WTC11 (cell line): ENCODE measurements around the gene MCCC2. TPM values are rescaled to one million over a fixed set of nuclear protein-coding genes. Genes with fewer than 3 reads are reported as not detected.

Source experiments
- ATAC-seq: fragments of 200-7000 bp; cut with Tn5 transposase; 2 replicates; pipeline ENCODE4 v1.10.0; 2021; ENCODE audit warnings: mild to moderate bottlenecking, moderate library complexity
- CTCF ChIA-PET: fragments of 300-600 bp; sonication (Branson Sonifier 250); formaldehyde crosslinking; loops from one replicate; lab custom pipeline; 2021; ENCODE audit warnings: antibody characterized with exemption; lab: Charles Lee
- POLR2A ChIA-PET: fragments of 350-600 bp; sonication (Branson Sonifier 250); formaldehyde crosslinking; loops from one replicate; lab custom pipeline; 2021; ENCODE audit warnings: antibody characterized with exemption; lab: Charles Lee
- DNase-seq: peaks from one replicate; pipeline ENCODE4 v3.0.0; 2021; ENCODE audit warnings: low spot score
- H3K27ac Mint-ChIP-seq: 2 replicates; pipeline ENCODE4 v1.8.0; 2021; ENCODE audit warnings: mixed read lengths
- H3K27me3 Mint-ChIP-seq: 2 replicates; pipeline ENCODE4 v1.8.0; 2021; ENCODE audit warnings: low read depth, mild to moderate bottlenecking, moderate library complexity, mixed read lengths
- H3K36me3 Mint-ChIP-seq: 2 replicates; pipeline ENCODE4 v1.8.0; 2021; ENCODE audit warnings: mixed read lengths
- H3K4me1 Mint-ChIP-seq: 2 replicates; pipeline ENCODE4 v1.8.0; 2022; ENCODE audit warnings: mixed read lengths
- H3K4me3 Mint-ChIP-seq: 2 replicates; pipeline ENCODE4 v1.8.0; 2021; ENCODE audit warnings: mild to moderate bottlenecking, moderate library complexity, mixed read lengths
- H3K9me3 Mint-ChIP-seq: 2 replicates; pipeline ENCODE4 v1.8.0; 2021; ENCODE audit warnings: mixed read lengths
- ATF2 ChIP-seq: sonication (generic); formaldehyde crosslinking; IDR thresholded peaks from 2 replicates; pipeline ENCODE4 v1.8.1; 2022; ENCODE audit warnings: low read depth, missing genetic modification reagents, borderline replicate concordance
- CTCF ChIP-seq: fragments of 200-600 bp; IDR thresholded peaks from 2 replicates; pipeline ENCODE4 v1.8.0; 2022; ENCODE audit warnings: antibody characterized with exemption
- ERG ChIP-seq: fragments of 250-450 bp; sonication (Bioruptor Pico); IDR thresholded peaks from 2 replicates; pipeline ENCODE4 v1.8.0; 2021; ENCODE audit warnings: mild to moderate bottlenecking
- FOXP4 ChIP-seq: sonication (generic); formaldehyde crosslinking; IDR thresholded peaks from 2 replicates; pipeline ENCODE4 v1.8.0; 2022; ENCODE audit warnings: mild to moderate bottlenecking, missing genetic modification reagents
- GABPB1 ChIP-seq: sonication (generic); formaldehyde crosslinking; IDR thresholded peaks from 2 replicates; pipeline ENCODE4 v1.8.1; 2023; ENCODE audit warnings: mild to moderate bottlenecking, missing genetic modification reagents
- HMGXB4 ChIP-seq: sonication (generic); formaldehyde crosslinking; IDR thresholded peaks from 2 replicates; pipeline ENCODE4 v1.8.1; 2023; ENCODE audit warnings: mild to moderate bottlenecking, moderate library complexity, missing genetic modification reagents
- IRF1 ChIP-seq: sonication (generic); formaldehyde crosslinking; IDR thresholded peaks from 2 replicates; pipeline ENCODE4 v1.8.0; 2023; ENCODE audit warnings: missing genetic modification reagents
- MAX ChIP-seq: sonication (generic); formaldehyde crosslinking; IDR thresholded peaks from 2 replicates; pipeline ENCODE4 v1.8.0; 2022; ENCODE audit warnings: mild to moderate bottlenecking, missing genetic modification reagents
- MXD4 ChIP-seq: fragments of 250-450 bp; sonication (Bioruptor Pico); IDR thresholded peaks from 2 replicates; pipeline ENCODE4 v1.8.0; 2021; ENCODE audit warnings: mild to moderate bottlenecking, moderate library complexity, borderline replicate concordance
- PRDM15 ChIP-seq: sonication (generic); formaldehyde crosslinking; IDR thresholded peaks from 2 replicates; pipeline ENCODE4 v1.8.0; 2022; ENCODE audit warnings: missing genetic modification reagents
- PREB ChIP-seq: sonication (generic); formaldehyde crosslinking; IDR thresholded peaks from 2 replicates; pipeline ENCODE4 v1.8.1; 2022; ENCODE audit warnings: mild to moderate bottlenecking, missing genetic modification reagents, moderate library complexity, borderline replicate concordance
- PRRX2 ChIP-seq: fragments of 250-450 bp; sonication (Bioruptor Pico); IDR thresholded peaks from 2 replicates; pipeline ENCODE4 v1.8.0; 2021; ENCODE audit warnings: mild to moderate bottlenecking
- RELA ChIP-seq: sonication (generic); formaldehyde crosslinking; IDR thresholded peaks from 2 replicates; pipeline ENCODE4 v1.8.1; 2022; ENCODE audit warnings: missing genetic modification reagents, mild to moderate bottlenecking, borderline replicate concordance
- SMAD4 ChIP-seq: sonication (generic); formaldehyde crosslinking; IDR thresholded peaks from 2 replicates; pipeline ENCODE4 v1.8.0; 2022; ENCODE audit warnings: mild to moderate bottlenecking, missing genetic modification reagents
- ZBTB21 ChIP-seq: sonication (generic); formaldehyde crosslinking; IDR thresholded peaks from 2 replicates; pipeline ENCODE4 v1.8.1; 2023; ENCODE audit warnings: mild to moderate bottlenecking, missing genetic modification reagents, borderline replicate concordance
- ZNF121 ChIP-seq: sonication (generic); formaldehyde crosslinking; IDR thresholded peaks from 2 replicates; pipeline ENCODE4 v1.8.0; 2023; ENCODE audit warnings: missing genetic modification reagents
- ZNF281 ChIP-seq: sonication (generic); formaldehyde crosslinking; IDR thresholded peaks from 2 replicates; pipeline ENCODE4 v1.8.0; 2023; ENCODE audit warnings: mild to moderate bottlenecking, missing genetic modification reagents
- ZNF317 ChIP-seq: sonication (generic); formaldehyde crosslinking; IDR thresholded peaks from 2 replicates; pipeline ENCODE4 v1.8.1; 2023; ENCODE audit warnings: low read depth, mild to moderate bottlenecking, moderate library complexity, missing genetic modification reagents, borderline replicate concordance
- ZNF423 ChIP-seq: fragments of 250-450 bp; sonication (Bioruptor Pico); IDR thresholded peaks from 2 replicates; pipeline ENCODE4 v2.1.2; 2022; ENCODE audit warnings: mild to moderate bottlenecking, moderate library complexity
- total RNA-seq: library from RNA; stranded (reverse); gene quantifications from 3 replicates; pipeline ENCODE4 v1.2.3, GENCODE V29; 2021

The MCCC2 gene
- total RNA-seq, 1 experiment from 2014 or later, result 65.0 TPM

- no peak for TF ChIP-seq PRDM15
- TF ChIP-seq MAX (CRISPR knock-in tag), result no peak
- no peak for TF ChIP-seq CTCF
- no peak for TF ChIP-seq ERG (CRISPR knock-in tag)
- TF ChIP-seq SMAD4 (CRISPR knock-in tag), result no peak
- no peak for TF ChIP-seq ZNF121 (CRISPR knock-in tag)
- no peak for TF ChIP-seq MXD4 (CRISPR knock-in tag)
- no peak for TF ChIP-seq RELA (CRISPR knock-in tag)
- TF ChIP-seq ZNF281 (CRISPR knock-in tag), result no peak
- TF ChIP-seq FOXP4 (CRISPR knock-in tag), result no peak
Observed at GRCh38 chr5:71631070-71631469, 43.9 kb downstream of the MCCC2 start (continued).

GRCh38 chr5:71632168-71632567 is 45.0 kb downstream of the MCCC2 start:
- POLR2A ChIA-PET, result no interaction called here

More at GRCh38 chr5:71632168-71632567, 45.0 kb downstream of the MCCC2 start:
- H3K9me3 Mint-ChIP-seq, result peaks cover 4% of the 10 kb centered on the region
- ATAC-seq (no peak), DNase-seq (no peak)
- no peak overlapping the region for H3K27ac Mint-ChIP-seq
- CTCF ChIA-PET, result interaction anchor here (0.9 kb wide), 1 partner anchor 66 kb away, joined by 4 read pairs; no protein-coding TSS in a partner anchor
- no peak for TF ChIP-seq ZNF423
- TF ChIP-seq GABPB1, result no peak
- TF ChIP-seq ZBTB21 (CRISPR knock-in tag), result no peak
- no peak for TF ChIP-seq PREB (CRISPR knock-in tag)
- no peak for TF ChIP-seq IRF1 (CRISPR knock-in tag)
- TF ChIP-seq ZNF317 (CRISPR knock-in tag), result no peak
- no peak for TF ChIP-seq HMGXB4
- TF ChIP-seq PRRX2 (CRISPR knock-in tag), result no peak
- TF ChIP-seq ATF2 (CRISPR knock-in tag), result no peak
- H3K27me3 Mint-ChIP-seq, result no peaks in the 10 kb centered on the region
- peaks cover 21% of the 10 kb centered on the region for H3K36me3 Mint-ChIP-seq
- H3K4me1 Mint-ChIP-seq, result peaks cover 8% of the 10 kb centered on the region
- H3K4me3 Mint-ChIP-seq, result no peak overlapping the region
